Stromal cell of bone marrow (primary cell): ENCODE data around the gene ELMO1.

ENCODE experiments used
- DNase-seq: peaks from one replicate; pipeline ENCODE4 v3.0.0-alpha.2; 2012; ENCODE audit warnings: low read depth

Gene ELMO1

GRCh38 chr7:37408291-37409228 is 40.1 kb downstream of the ELMO1 start:
- no peak for DNase-seq

- DNase-seq = no peak
Observed at GRCh38 chr7:37405603-37406122, 43.0 kb downstream of the ELMO1 start.

- no peak for DNase-seq
Observed at GRCh38 chr7:37405128-37405527, 43.5 kb downstream of the ELMO1 start.

GRCh38 chr7:37399876-37400421 is 48.7 kb downstream of the ELMO1 start:
- DNase-seq = no peak

GRCh38 chr7:37398403-37398802 is 50.3 kb downstream of the ELMO1 start:
- no peak for DNase-seq

- DNase-seq = no peak
Observed at GRCh38 chr7:37395618-37396259, 52.9 kb downstream of the ELMO1 start.

- DNase-seq = no peak
Observed at GRCh38 chr7:37394158-37394557, 54.5 kb downstream of the ELMO1 start.

- no peak for DNase-seq
Observed at GRCh38 chr7:37393476-37393875, 55.2 kb downstream of the ELMO1 start.

- no peak for DNase-seq
Observed at GRCh38 chr7:37392673-37393017, 56.0 kb downstream of the ELMO1 start.

- DNase-seq = no peak
Observed at GRCh38 chr7:37391791-37392672, 56.6 kb downstream of the ELMO1 start.

- DNase-seq = no peak
Observed at GRCh38 chr7:37390114-37390513, 58.5 kb downstream of the ELMO1 start.

GRCh38 chr7:37388811-37389210 is 59.9 kb downstream of the ELMO1 start:
- no peak for DNase-seq

GRCh38 chr7:37385787-37386186 is 62.9 kb downstream of the ELMO1 start:
- no peak for DNase-seq

GRCh38 chr7:37382546-37383088 is 66.0 kb downstream of the ELMO1 start:
- no peak for DNase-seq

GRCh38 chr7:37380831-37381230 is 67.8 kb downstream of the ELMO1 start:
- no peak for DNase-seq

- no peak for DNase-seq
Observed at GRCh38 chr7:37379546-37380277, 69.0 kb downstream of the ELMO1 start.

GRCh38 chr7:37377231-37377630 is 71.4 kb downstream of the ELMO1 start:
- no peak for DNase-seq

GRCh38 chr7:37376386-37376785 is 72.3 kb downstream of the ELMO1 start:
- no peak for DNase-seq

GRCh38 chr7:37372750-37373149 is 75.9 kb downstream of the ELMO1 start:
- DNase-seq = no peak

- DNase-seq = no peak
Observed at GRCh38 chr7:37371755-37372154, 76.9 kb downstream of the ELMO1 start.

GRCh38 chr7:37369906-37370305 is 78.8 kb downstream of the ELMO1 start:
- no peak for DNase-seq
